ENCODE results near the gene RPS6KB1.

- TF ChIP-seq CTCF (IDR thresholded peaks at IDR 0.05; ENCODE audit: borderline replicate concordance, extremely low read depth, low read length, poor library complexity, severe bottlenecking), result no peak
- no peak for TF ChIP-seq EZH2 (IDR thresholded peaks at IDR 0.05; ENCODE audit: borderline replicate concordance, low read depth, low read length, severe bottlenecking)
Measured at GRCh38 chr17:59892924-59893675, at the start of gene RPS6KB1, which contains the start of gene TUBD1.
